ENCODE data around the gene MRTFA. TPM values are rescaled to one million over a fixed set of nuclear protein-coding genes. Genes with fewer than 3 reads are reported as not detected.

Gene MRTFA
- total RNA-seq, 4 donors from 2014 or later: 81.6 to 109 (median 94.5) TPM

- DNase-seq (ENCODE audit: low spot score in 2 of 2): no peak
- peaks cover 59% of the 10 kb centered on the region for H3K4me1 ChIP-seq
- H3K36me3 ChIP-seq: no peaks in the 10 kb centered on the region
- 76% methylated on average over 5 of the region's 5 CpGs for WGBS
- H3K27me3 ChIP-seq: no peaks in the 10 kb centered on the region
- TF ChIP-seq EP300 (IDR thresholded peaks at IDR 0.05): no peak
- no peak for TF ChIP-seq CTCF (IDR thresholded peaks at IDR 0.05)
- no peak for TF ChIP-seq POLR2AphosphoS5 (IDR thresholded peaks at IDR 0.05)
- TF ChIP-seq POLR2A (IDR thresholded peaks at IDR 0.05): no peak
- H3K27ac ChIP-seq: no peak overlapping the region
- H3K9me3 ChIP-seq: no peaks in the 10 kb centered on the region
- H3K4me3 ChIP-seq: no peak overlapping the region
Measured at GRCh38 chr22:40480996-40481395, 155.5 kb downstream of the MRTFA start.

- 52% methylated on average over 2 of the region's 2 CpGs for WGBS
- H3K4me3 ChIP-seq: no peak overlapping the region
- no peaks in the 10 kb centered on the region for H3K27me3 ChIP-seq
- DNase-seq (ENCODE audit: low spot score in 2 of 2): no peak
- no peaks in the 10 kb centered on the region for H3K36me3 ChIP-seq
- no peak overlapping the region for H3K27ac ChIP-seq
- TF ChIP-seq EP300 (IDR thresholded peaks at IDR 0.05): no peak
- peaks cover 49% of the 10 kb centered on the region for H3K4me1 ChIP-seq
- H3K9me3 ChIP-seq: no peaks in the 10 kb centered on the region
Measured at GRCh38 chr22:40479887-40480538, 156.5 kb downstream of the MRTFA start.

GRCh38 chr22:40479126-40479800 lies 157.3 kb downstream of the MRTFA start:
- H3K27me3 ChIP-seq: no peaks in the 10 kb centered on the region
- no peaks in the 10 kb centered on the region for H3K9me3 ChIP-seq
- DNase-seq (ENCODE audit: low spot score in 2 of 2): no peak
- no peak overlapping the region for H3K4me3 ChIP-seq
- no peaks in the 10 kb centered on the region for H3K36me3 ChIP-seq
- WGBS: 66% methylated on average over 6 of the region's 6 CpGs
- TF ChIP-seq POLR2A (IDR thresholded peaks at IDR 0.05) (no peak), EP300 (IDR thresholded peaks at IDR 0.05) (no peak), CTCF (IDR thresholded peaks at IDR 0.05) (no peak), POLR2AphosphoS5 (IDR thresholded peaks at IDR 0.05) (no peak)
- peaks cover 42% of the 10 kb centered on the region for H3K4me1 ChIP-seq
- H3K27ac ChIP-seq: no peak overlapping the region

- no peaks in the 10 kb centered on the region for H3K27me3 ChIP-seq
- WGBS: 84% methylated on average over 11 of the region's 11 CpGs
- H3K36me3 ChIP-seq: no peaks in the 10 kb centered on the region
- TF ChIP-seq POLR2AphosphoS5 (IDR thresholded peaks at IDR 0.05) (no peak), POLR2A (IDR thresholded peaks at IDR 0.05) (no peak), CTCF (IDR thresholded peaks at IDR 0.05) (no peak), EP300 (IDR thresholded peaks at IDR 0.05) (no peak)
- H3K4me1 ChIP-seq: peaks cover 42% of the 10 kb centered on the region
- H3K27ac ChIP-seq: no peak overlapping the region
- DNase-seq (ENCODE audit: low spot score in 2 of 2): no peak
- no peaks in the 10 kb centered on the region for H3K9me3 ChIP-seq
- H3K4me3 ChIP-seq: no peak overlapping the region
Measured at GRCh38 chr22:40478338-40479125, 158.0 kb downstream of the MRTFA start.

- no peak for TF ChIP-seq EP300 (IDR thresholded peaks at IDR 0.05)
- TF ChIP-seq POLR2A (IDR thresholded peaks at IDR 0.05): no peak
- no peak for TF ChIP-seq CTCF (IDR thresholded peaks at IDR 0.05)
- no peak for TF ChIP-seq POLR2AphosphoS5 (IDR thresholded peaks at IDR 0.05)
- no peaks in the 10 kb centered on the region for H3K36me3 ChIP-seq
- H3K27me3 ChIP-seq: no peaks in the 10 kb centered on the region
- H3K9me3 ChIP-seq: no peaks in the 10 kb centered on the region
- 38% methylated on average over 5 of the region's 5 CpGs for WGBS
- H3K4me3 ChIP-seq: no peak overlapping the region
- no peak overlapping the region for H3K27ac ChIP-seq
- no peak for DNase-seq (ENCODE audit: low spot score in 2 of 2)
- peaks cover 40% of the 10 kb centered on the region for H3K4me1 ChIP-seq
Measured at GRCh38 chr22:40477683-40478337, 158.7 kb downstream of the MRTFA start.
